Amniotic epithelial cell (primary cell): Measurements from ENCODE around the gene SKI.

Experiments
- DNase-seq: peaks from one replicate; pipeline ENCODE4 v3.0.0-alpha.2; 2010; ENCODE audit warnings: low read depth

The SKI gene

GRCh38 chr1:2194319-2194897 is 33.7 kb upstream of the SKI start, which contains the start of gene FAAP20:
Gene FAAP20 (minus strand): TSS chr1:2194772. CDS start chr1:2194749, 23 bp downstream.
- DNase-seq: peak; percentile 44

DNA sequence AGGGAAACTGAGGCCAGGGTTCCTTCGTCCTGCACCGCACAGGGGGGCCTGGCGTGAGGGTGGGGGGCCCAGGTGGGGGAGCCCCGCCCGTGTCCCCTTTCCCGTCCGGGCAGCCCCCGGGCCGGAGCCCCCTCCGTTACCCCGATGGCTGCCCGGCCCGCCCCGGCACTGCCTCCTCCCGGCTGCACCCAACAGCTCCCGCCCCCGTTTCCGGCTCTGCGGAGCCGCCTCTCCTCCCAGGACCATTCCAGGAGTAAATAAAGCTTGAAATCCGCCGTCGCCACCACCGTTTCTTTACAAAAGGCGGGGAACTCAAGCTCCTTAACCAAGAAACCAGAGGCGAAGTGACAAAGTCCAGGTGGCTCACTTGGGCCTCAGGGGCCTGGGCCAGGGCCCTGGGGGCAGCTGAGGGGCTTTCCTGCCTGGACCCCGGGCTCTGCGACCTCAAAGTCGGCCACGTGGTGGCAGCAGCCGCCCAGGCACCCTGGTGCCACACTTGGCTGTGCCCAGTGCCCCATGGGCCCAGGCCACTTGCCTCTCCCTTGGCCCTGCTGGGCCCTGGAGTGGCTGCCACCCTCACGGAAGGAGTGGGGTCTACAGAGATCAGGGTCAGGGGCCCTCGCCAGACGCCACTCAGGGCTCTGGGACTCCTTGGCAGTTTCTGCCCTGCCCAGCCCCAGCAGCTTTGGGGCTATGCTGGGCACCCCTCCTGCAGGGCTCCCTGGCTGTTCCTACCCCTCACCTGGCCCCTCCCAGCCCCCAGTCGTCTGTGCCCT is 33.0 kb upstream of the SKI start:
- peak; percentile 76 for DNase-seq

- DNase-seq: no peak
These were observed 32.3 kb upstream of the SKI start for GRCh38 chr1:2195785-2196184.

GRCh38 chr1:2196901-2197638 is 31.0 kb upstream of the SKI start:
- DNase-seq: no peak

DNA sequence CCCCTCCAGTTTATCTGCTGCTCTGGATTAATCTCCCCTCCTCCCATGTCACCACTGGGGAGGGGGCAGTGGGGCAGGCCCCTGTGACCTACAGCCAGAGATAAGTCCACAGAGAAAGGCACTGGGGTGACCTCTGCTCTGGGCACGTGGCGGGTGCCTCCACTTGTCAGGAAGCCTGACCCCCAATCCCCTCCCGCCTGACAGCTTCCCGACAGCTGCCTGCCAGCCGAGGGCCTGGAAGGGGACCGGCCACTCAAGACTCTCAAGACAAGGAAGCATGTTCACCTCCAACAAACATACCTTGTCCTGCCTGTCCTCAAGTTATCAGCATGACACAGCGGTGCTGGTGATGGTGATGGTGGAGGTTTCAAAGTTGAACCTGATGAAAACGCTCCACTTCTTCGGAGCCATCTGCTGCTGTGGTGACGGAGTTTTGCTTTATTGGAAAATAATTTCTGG is 30.4 kb upstream of the SKI start:
- DNase-seq: no peak

DNA sequence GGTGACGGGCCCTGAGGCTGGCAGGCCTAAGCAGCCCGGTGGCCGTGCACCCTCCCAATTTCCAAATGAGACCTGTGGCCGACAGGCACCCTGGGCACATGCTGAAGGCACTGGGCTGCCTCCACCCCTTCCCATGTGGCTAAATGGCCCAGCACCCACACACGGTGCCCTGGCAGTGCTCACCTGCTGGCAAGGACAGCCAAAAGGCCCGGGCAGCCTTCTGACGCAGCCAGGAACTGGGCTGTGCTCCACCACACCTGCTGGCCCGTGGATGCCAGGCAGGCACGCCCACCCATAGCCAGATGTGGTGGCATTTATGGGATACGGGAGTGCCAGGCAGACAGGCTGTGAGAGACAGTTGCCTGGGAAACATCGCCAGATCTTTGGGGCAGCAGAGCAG is 29.5 kb upstream of the SKI start:
- DNase-seq: no peak

GRCh38 chr1:2199042-2199810 is 28.9 kb upstream of the SKI start:
- DNase-seq: peak; percentile 85

DNA sequence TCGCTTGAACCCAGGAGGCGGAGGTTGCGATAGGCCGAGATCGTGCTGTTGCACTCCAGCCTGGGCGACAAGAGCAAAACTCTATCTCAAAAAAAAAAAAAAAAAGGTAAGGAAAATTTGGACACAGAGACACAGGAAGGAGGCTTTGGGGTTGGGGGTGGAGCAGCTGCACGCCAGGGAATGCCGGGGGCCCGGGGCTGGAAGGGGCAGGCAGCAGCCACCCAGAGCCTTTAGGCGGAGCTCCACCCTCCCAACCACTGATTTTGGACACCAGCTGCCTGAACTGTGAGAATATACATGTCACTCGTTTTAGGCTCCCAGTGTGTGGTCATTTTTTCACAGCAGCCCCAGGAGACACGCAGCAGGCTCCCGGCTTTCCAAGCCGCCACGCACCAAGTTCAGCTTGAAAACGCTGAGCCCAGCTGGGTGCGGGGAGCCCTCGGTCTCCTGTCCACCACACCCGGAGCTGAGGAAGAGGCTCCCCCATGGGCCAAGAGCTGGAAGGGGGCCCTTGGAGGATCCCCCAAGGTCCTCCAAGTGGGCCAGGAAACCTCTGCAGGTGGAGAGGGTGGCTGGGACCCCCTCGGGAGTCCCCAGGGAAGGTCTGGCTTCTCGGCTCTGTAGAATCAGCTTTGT is 27.7 kb upstream of the SKI start:
- no peak for DNase-seq

GRCh38 chr1:2201062-2201461 is 27.1 kb upstream of the SKI start:
- DNase-seq: no peak

- DNase-seq: no peak
These were observed 26.0 kb upstream of the SKI start for GRCh38 chr1:2202008-2202575.

DNA sequence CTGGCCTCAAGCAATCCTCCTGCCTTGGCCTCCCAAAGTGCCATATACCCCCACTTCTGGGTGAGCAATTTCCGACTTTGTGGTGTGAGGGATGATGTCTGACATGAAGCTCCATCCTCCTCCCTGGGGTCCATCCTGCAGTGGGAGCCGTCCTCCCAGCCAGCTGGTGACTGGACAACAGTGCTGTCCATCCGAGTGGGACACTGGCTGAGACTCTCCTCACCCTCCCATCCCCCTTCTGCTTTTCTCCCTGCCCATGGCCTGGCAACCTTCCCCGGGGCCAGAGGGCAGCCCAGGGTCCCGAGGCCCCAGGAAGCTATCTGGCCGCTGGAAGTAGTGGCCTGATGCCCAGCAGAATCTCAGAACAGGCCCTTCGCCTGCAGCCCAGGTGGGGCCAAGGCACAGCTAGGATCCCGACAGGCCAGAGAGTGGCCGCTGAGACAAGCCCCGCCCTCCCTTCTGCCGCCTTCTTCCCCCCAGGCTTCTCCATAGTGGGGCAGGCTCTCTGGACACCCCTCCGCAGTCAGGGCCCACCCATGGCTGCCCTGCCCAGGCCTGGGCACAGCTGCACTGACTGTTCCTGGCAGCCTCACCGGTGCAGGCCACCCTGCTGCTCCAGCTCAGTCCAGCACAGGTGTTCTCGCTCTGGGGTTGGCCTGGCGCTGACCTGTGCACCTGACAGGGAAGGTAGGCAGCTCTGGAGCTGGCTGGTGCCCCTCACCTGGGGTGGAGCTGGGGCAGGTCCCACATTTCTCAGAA is 25.1 kb upstream of the SKI start:
- DNase-seq: no peak

DNA sequence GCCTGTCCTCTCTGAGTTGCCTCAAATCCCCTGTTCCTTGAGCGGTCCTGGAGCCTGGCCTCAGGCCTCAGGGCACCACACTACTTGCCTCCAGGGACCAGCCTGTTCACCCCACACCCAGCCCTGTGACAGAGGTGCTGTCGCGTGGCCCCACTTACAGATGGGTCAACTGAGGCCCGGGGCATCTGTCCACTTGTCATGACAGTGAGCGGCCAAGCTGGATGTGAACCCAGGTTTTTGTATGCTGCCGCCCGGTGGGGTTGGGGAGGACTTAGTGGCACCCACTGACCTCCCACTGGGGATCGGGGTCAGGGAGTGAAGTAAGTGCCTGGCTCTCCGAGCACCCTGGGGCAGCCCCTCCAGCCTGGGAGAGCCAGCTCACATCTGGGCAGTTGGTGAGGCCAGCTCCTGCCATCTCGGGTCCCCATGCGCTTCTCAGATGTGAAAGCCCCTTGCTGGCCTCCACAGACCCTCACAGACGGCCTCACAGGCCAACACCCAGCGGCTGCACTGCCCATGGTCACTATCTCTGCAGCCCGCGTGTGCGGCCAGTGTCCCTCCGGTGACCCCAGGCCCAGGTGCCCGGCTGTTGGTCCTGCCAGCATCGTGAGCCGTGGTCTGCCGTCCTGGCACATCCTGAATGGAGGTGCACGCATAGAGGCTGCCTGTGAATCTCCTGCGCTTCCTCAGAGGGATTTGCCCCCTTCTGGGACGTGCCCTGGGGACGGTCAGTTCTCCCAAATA is 24.3 kb upstream of the SKI start:
- no peak for DNase-seq

DNA sequence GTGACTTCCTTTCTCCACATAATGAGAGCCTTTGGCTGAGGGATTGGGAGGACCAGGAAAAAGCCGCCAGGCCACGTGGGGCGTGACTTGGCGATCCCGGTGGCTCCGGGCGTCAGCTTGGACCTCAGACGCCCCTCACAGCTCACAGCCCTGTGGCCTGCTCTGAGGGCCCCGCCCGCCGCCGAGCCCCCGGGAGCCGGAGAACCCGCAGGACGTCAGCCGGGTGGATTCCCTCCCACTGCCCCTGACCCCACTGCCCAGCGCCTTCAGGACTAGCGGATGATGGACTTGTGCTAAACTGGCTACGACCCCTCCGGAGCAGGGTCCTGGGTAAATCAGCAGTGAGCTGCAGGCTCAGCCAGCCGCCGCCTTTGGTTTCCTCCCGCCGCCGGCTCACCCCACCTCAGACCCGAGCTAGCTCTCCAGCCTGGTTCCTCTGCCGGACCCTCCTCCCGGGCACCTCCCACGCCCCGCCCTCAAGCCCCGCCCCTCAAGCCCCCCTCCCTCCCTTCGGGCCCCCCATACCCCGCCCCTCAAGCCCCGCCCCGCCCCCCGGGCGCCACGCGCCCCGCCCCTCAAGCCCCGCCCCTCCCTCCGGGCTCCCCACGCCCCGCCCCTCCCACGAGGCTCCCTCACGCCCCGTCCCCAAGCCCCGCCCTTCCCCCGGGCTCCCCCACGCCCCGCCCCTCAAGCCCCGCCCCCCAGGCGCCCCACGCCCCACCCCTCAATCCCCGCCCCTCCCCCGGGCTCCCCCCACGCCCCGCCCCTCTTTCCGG is 23.5 kb upstream of the SKI start:
- peak; percentile 64 for DNase-seq

GRCh38 chr1:2205191-2205952 is 22.7 kb upstream of the SKI start:
- peak; percentile 88 for DNase-seq

DNA sequence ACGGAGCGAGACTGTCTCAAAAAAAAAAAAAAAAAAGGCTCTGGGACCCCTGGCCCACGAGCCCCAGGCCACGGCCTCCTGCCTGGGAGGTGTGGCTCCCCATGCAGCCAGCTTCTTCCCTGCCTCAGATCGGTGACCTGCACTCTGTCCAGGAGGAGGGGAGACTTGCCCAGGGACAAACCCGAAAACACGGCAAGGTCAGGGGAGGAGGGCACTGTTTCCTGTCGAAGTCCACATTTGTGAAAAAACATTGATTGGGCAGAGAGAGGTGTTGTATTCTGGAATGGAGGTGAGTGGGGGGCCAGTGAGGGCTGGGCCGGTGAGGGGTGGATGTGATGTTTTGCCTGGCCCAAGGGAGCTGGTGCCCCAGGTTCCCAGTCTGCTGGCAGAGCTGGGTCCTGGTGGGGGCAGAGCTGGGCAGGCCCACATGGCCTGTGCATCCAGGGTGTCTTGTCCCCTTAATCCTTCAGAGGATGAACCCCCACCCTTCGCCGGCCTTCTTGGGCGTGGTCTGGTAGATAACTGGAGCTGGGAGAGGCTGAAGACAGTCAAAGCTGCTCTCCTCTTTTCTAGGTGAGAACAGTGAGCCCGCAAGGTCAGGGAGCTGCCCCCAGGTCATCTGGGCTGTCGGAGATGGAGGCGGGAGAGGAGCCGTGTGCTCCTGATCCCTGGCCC is 21.2 kb upstream of the SKI start:
- no peak for DNase-seq

GRCh38 chr1:2208309-2209239 is 19.5 kb upstream of the SKI start:
- peak; percentile 18 for DNase-seq
